22Rv1 (cell line): Measurements from ENCODE around the gene CAPN15.

Source experiments
- H3K27ac ChIP-seq: fragments of 450-650 bp; 2 replicates; pipeline ENCODE4 v1.5.1; 2017
- CTCF ChIP-seq: fragments of 450-650 bp; IDR thresholded peaks from 2 replicates; pipeline ENCODE4 v1.5.1; 2017; ENCODE audit warnings: mild to moderate bottlenecking
- ZFX ChIP-seq: fragments of 450-650 bp; IDR thresholded peaks from 2 replicates; pipeline ENCODE4 v1.6.1; 2017; ENCODE audit warnings: antibody characterized with exemption, borderline replicate concordance

CAPN15 gene

DNA sequence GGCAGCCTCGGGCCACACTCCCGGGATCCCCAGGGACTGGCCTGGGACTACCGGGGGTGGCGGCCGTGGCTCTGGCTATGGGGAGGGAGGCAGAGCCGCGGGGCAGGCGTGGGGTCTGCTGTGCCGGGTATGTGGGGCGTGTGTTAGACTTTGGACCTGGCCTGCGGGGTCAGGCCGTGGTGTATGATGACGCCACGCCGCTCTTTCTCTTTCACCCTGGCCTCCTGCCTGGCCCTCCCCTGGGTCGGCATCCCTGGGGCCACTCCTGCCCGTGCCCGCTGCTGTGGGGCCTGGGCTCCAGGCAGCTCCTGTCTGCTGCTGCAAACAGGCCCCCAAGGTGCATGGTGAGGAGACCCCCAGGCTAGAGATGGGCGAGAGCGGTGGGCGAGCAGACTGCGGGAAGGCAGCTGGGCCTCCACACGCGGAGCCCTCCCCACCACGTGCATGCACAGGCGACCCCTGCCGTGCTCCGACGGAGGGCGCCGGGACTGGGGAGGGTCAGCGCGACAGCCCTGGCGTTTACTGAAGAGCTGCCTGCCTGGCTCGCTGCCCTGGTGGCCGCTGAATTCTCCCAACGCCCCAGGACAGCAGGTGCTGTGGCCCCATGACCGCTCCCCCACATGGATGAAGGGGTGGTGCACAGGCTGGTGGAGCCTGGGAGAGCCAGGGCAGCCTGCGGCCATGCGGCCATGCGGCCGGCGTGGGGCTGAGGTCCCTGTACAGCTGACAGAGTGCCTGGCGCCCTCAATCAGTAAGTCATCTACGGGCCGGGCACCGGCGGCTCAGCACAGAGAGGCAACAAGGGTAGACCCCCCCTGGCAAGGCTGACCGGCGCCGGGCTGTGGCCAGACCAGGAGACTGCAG, 16.0 kb downstream of the CAPN15 start:
- H3K27ac ChIP-seq = no peak overlapping the region
- TF ChIP-seq CTCF (no peak), ZFX (no peak)

GRCh38 chr16:544517-544916, 17.0 kb downstream of the CAPN15 start:
- no peak for TF ChIP-seq CTCF
- no peak overlapping the region for H3K27ac ChIP-seq

DNA sequence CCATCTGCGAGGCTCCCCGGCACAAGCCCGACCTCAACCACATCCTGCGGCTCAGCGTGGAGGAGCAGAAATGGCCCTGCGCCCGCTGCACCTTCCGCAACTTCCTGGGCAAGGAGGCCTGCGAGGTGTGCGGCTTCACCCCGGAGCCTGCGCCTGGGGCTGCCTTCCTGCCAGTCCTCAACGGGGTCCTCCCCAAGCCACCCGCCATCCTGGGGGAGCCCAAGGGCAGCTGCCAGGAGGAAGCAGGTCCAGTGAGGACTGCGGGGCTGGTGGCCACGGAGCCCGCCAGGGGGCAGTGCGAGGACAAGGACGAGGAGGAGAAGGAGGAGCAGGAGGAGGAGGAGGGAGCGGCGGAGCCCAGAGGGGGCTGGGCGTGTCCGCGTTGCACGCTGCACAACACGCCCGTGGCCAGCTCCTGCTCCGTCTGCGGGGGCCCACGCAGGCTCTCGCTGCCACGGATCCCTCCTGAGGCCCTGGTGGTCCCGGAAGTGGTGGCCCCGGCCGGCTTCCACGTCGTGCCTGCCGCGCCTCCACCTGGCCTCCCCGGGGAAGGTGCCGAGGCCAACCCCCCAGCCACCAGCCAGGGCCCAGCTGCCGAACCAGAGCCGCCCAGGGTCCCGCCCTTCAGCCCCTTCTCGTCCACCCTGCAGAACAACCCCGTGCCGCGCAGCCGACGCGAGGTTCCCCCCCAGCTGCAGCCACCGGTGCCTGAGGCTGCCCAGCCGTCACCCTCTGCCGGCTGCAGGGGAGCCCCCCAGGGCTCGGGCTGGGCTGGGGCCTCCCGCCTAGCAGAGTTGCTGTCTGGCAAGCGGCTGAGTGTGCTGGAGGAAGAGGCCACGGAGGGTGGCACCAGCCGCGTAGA, 19.6 kb downstream of the CAPN15 start:
- TF ChIP-seq CTCF = peak; percentile 81
- no peak for TF ChIP-seq ZFX
- no peak overlapping the region for H3K27ac ChIP-seq

DNA sequence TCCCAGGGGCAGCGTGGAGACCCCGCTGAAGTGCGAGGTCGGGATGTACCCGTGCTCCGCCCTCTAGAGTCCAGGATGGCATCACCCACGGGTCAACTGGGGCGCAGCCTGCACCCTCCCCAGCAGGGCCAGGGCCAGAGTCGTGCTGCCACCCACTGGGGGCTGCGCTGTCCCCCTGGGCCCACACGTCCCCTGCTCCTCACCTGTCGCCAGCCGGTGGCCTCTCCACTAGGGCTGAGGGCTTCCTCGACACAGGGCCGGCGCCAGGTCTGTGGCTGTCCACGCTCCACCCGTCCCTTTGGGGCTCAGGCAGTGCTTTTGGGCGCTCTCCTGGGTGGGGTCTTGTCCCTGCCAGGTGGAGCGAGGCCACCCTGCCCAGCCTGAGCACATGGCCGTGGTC, 21.1 kb downstream of the CAPN15 start:
- TF ChIP-seq ZFX = no peak
- no peak for TF ChIP-seq CTCF
- no peak overlapping the region for H3K27ac ChIP-seq

DNA sequence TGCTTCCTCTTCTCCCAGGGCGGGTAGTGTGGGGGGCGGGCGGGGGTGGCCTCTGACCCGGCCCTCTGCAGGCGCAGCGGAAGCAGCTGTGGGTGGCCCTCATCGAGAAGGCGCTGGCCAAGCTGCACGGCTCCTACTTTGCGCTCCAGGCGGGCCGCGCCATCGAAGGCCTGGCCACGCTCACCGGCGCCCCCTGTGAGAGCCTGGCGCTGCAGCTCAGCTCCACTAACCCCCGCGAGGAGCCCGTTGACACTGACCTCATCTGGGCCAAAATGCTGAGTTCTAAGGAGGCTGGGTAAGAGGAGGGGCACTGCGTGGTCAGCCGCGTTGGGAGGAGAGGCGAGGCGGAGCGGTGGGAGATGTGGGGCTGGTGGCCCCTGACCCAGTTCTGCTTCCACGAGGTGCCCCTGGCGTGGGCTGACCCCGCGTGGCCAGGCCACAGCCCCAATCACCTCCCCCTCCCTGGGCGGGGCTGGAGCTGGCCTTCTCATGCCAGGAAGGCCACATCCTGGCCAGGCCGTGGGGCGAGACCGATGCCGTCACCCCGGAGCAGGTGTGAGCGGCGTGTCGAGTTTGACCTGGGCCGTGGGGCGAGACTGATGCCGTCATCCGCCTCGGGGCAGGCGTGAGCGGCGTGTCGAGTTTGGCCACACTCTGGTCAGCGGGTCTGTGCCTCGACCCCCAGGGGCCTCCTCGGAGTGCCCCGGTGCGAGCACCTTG, 22.2 kb downstream of the CAPN15 start:
- H3K27ac ChIP-seq = no peak overlapping the region
- no peak for TF ChIP-seq ZFX
- TF ChIP-seq CTCF = peak; percentile 41

DNA sequence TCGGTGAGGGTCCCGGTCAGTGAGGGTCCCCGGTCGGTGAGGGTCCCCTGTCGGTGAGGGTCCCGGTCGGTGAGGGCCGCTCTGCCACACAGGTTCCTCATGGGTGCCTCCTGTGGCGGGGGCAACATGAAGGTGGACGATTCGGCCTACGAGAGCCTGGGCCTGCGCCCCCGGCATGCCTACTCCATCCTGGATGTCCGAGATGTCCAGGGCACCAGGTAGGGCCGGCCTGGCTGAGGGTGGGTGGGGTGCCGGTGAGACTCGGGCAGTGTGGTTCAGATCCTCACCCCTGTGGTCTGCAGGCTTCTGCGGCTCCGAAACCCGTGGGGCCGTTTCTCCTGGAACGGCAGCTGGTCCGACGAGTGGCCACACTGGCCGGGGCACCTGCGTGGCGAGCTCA, 23.7 kb downstream of the CAPN15 start:
- TF ChIP-seq CTCF (no peak), ZFX (no peak)
- no peak overlapping the region for H3K27ac ChIP-seq
